HepG2 (cell line): ENCODE results near the gene ZC3H4. TPM values are rescaled to one million over a fixed set of nuclear protein-coding genes. Genes with fewer than 3 reads are reported as not detected.
A peak's percentile ranks its signal among the peaks of the same experiment; 100 is the strongest.

Experiments used
- ARNT2 ChIP-seq: sonication (generic); formaldehyde crosslinking; IDR thresholded peaks from 2 replicates; pipeline ENCODE4 v1.8.0; 2022; ENCODE audit warnings: mild to moderate bottlenecking, low read depth, missing genetic modification reagents, moderate library complexity
- CCDC6 ChIP-seq: sonication (generic); formaldehyde crosslinking; IDR thresholded peaks from 2 replicates; pipeline ENCODE4 v1.8.1; 2022; ENCODE audit warnings: mild to moderate bottlenecking, missing genetic modification reagents, moderate library complexity
- GATAD1 ChIP-seq: IDR thresholded peaks from 2 replicates; pipeline ENCODE4 v1.6.1; 2016; ENCODE audit warnings: missing genetic modification reagents, missing compliant biosample characterization
- JUND ChIP-seq: sonication (generic); formaldehyde crosslinking; IDR thresholded peaks from 2 replicates; pipeline ENCODE4 v1.8.0; 2022; ENCODE audit warnings: mild to moderate bottlenecking, missing genetic modification reagents
- SOX6 ChIP-seq, 2 experiments: fragments of 450-650 bp in 1 of 2; sonication (generic) in 1 of 2; formaldehyde crosslinking in 1 of 2; IDR thresholded peaks; 2 replicates each; pipeline versions ENCODE4 v1.4.0 to v1.6.1; 2017 to 2020; ENCODE audit warnings: antibody characterized with exemption in 1 of 2, mild to moderate bottlenecking in 1 of 2, missing genetic modification reagents in 1 of 2
- STAT5B ChIP-seq: sonication (generic); formaldehyde crosslinking; IDR thresholded peaks from 2 replicates; pipeline ENCODE4 v1.4.0; 2020; ENCODE audit warnings: missing genetic modification reagents
- ZBTB3 ChIP-seq: sonication (generic); formaldehyde crosslinking; IDR thresholded peaks from 2 replicates; pipeline ENCODE4 v1.4.0; 2020; ENCODE audit warnings: low read depth, mild to moderate bottlenecking, moderate library complexity, missing genetic modification reagents, borderline replicate concordance
- ZMYM4 ChIP-seq: sonication (generic); formaldehyde crosslinking; IDR thresholded peaks from 2 replicates; pipeline ENCODE4 v1.8.1; 2023; ENCODE audit warnings: mild to moderate bottlenecking, missing genetic modification reagents
- ZNF12 ChIP-seq: sonication (generic); formaldehyde crosslinking; IDR thresholded peaks from 2 replicates; pipeline ENCODE4 v1.5.0; 2020; ENCODE audit warnings: missing genetic modification reagents
- ZNF607 ChIP-seq: sonication (generic); formaldehyde crosslinking; IDR thresholded peaks from 2 replicates; pipeline ENCODE4 v1.5.1; 2020; ENCODE audit warnings: missing genetic modification reagents, mild to moderate bottlenecking, borderline replicate concordance
- ZNF674 ChIP-seq: sonication (generic); formaldehyde crosslinking; IDR thresholded peaks from 2 replicates; pipeline ENCODE4 v1.5.0; 2020; ENCODE audit warnings: low read depth, mild to moderate bottlenecking, missing genetic modification reagents
- ZNF709 ChIP-seq: sonication (generic); formaldehyde crosslinking; IDR thresholded peaks from 2 replicates; pipeline ENCODE4 v1.5.0; 2020; ENCODE audit warnings: mild to moderate bottlenecking, missing genetic modification reagents
- polyA plus RNA-seq, 8 experiments: library from polyadenylated mRNA; depleted of rRNA in 3 of 8; stranded (reverse) in 7 of 8; unstranded in 1 of 8; fragments of >200 nt; fragmentation: Illumina TruSeq in 4 of 8; extraction: Trizol in 4 of 8; gene quantifications; 2 replicates each; pipeline versions ENCODE4 v1.2.1 to v1.2.3, GENCODE V29; 2011 to 2016; ENCODE audit warnings: low read depth in 4 of 8, missing spikeins in 1 of 8, mixed read lengths in 1 of 8; ENCODE audit not compliant: insufficient read depth in 1 of 8
- total RNA-seq, 5 experiments: library from RNA; depleted of rRNA; stranded (reverse); fragments of >200 nt; fragmentation: Illumina TruSeq; extraction: Trizol; gene quantifications; 2 replicates each; pipeline ENCODE4 v1.2.3, GENCODE V29; 2016; ENCODE audit warnings: low read depth in 1 of 5
- TF ChIP-seq, protein P1 (sequence below): sonication (generic); formaldehyde crosslinking; IDR thresholded peaks from 2 replicates; pipeline ENCODE4 v1.8.1; 2023; ENCODE audit warnings: mild to moderate bottlenecking, moderate library complexity, missing genetic modification reagents
- TF ChIP-seq, protein P2 (sequence below): sonication (generic); formaldehyde crosslinking; IDR thresholded peaks from 2 replicates; pipeline ENCODE4 v1.4.0; 2020; ENCODE audit warnings: mild to moderate bottlenecking, missing genetic modification reagents
- TF ChIP-seq, protein P3 (sequence below): sonication (generic); formaldehyde crosslinking; conservative IDR thresholded peaks from 2 replicates; pipeline ENCODE4 v1.4.0; 2020; ENCODE audit warnings: missing genetic modification reagents
- TF ChIP-seq, protein P4 (sequence below): sonication (generic); formaldehyde crosslinking; IDR thresholded peaks from 2 replicates; pipeline ENCODE4 v1.5.0; 2020; ENCODE audit warnings: mild to moderate bottlenecking, missing genetic modification reagents
- TF ChIP-seq, protein P5 (sequence below): sonication (generic); formaldehyde crosslinking; IDR thresholded peaks from 2 replicates; pipeline ENCODE4 v1.8.0; 2023; ENCODE audit warnings: mild to moderate bottlenecking, missing genetic modification reagents

ZC3H4 gene
- total and polyA plus RNA-seq, 2 of the 13 experiments (the other 11 are each of a cell fraction or from before 2014, with no cell fraction given): 1.8 to 10.7 TPM

DNA sequence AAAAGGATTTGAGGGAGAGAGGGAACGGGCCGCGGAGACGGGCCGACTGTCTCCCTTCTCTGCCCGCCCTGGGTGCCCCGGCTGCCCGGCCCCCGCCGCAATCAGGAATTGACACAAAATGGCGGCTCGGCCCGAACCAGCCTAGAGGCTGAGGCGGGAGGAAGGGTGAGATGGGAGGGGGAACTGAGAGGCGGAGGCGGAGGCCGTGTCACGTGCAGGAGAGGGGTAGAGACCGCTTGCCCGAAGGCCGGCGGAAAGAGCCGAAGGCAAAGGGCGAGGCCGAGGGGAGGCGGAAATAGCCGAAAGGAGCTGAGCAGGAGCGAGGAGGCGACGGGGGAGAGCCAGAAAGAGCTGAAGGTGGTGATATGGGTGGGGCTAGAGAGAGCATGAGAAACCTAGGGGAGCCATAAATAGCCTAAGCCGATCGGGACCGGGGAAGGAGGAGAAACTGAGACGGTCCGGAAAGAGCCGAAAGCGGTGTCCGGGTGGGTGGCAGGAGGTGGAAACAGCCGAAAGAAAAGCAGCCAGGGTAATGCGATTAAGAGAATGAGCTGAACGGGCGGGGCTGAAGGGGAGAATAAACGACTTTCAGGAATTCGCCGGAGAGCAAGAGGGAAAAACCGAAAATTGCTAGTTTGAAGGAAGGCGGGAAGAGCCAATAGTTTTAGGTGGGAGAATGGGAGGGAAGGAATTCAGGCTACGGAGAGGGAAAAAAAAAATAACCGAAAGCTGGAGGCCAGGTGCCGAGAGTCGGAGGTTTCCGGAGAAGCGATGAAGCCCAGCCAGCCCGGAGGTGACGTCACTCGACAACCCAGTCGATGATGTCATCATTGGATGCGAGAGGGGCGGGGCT, at the start of gene ZC3H4 (continued):
- peak; percentile 70 for TF ChIP-seq GATAD1 (CRISPR knock-in tag)
- 0 out of 2 replicates have a peak, but pooled peaks have one; percentile 2 for TF ChIP-seq ZNF674 (CRISPR knock-in tag)
- TF ChIP-seq ZBTB3 (CRISPR knock-in tag): no peak
- TF ChIP-seq, protein P1, sequence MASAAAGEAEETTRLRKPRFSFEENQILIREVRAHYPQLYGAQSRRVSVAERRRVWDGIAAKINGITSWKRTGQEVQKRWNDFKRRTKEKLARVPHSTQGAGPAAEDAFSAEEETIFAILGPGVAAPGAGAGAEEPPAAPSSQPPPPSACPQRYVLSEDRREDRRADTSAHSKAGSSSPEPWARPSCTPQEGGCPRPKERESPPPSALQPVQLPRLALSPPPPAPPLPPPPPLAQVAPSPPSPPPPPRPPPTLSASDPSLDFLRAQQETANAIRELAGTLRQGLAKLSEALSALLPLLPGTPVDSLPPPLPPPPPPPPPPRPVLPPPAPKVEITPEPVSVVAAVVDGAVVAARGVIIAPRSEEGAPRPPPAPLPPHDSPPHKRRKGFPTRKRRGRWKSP (CRISPR knock-in tag): no peak
- peak; percentile 58; the same call in 1 of the 2 replicates for TF ChIP-seq ZNF607 (CRISPR knock-in tag)
- TF ChIP-seq, protein P2, sequence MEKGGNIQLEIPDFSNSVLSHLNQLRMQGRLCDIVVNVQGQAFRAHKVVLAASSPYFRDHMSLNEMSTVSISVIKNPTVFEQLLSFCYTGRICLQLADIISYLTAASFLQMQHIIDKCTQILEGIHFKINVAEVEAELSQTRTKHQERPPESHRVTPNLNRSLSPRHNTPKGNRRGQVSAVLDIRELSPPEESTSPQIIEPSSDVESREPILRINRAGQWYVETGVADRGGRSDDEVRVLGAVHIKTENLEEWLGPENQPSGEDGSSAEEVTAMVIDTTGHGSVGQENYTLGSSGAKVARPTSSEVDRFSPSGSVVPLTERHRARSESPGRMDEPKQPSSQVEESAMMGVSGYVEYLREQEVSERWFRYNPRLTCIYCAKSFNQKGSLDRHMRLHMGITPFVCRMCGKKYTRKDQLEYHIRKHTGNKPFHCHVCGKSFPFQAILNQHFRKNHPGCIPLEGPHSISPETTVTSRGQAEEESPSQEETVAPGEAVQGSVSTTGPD: no peak
- 0 out of 2 replicates have a peak, but pooled peaks have one; percentile 8 for TF ChIP-seq ARNT2 (CRISPR knock-in tag)
- peak; percentile 55 for TF ChIP-seq ZMYM4
- no peak for TF ChIP-seq ZNF12 (CRISPR knock-in tag)
- TF ChIP-seq SOX6 (IDR thresholded peaks at IDR 0.05): no peak
- peak; percentile 78 for TF ChIP-seq SOX6 (CRISPR knock-in tag; IDR thresholded peaks at IDR 0.05)
- peak; percentile 67; the same call in 1 of the 2 replicates for TF ChIP-seq JUND (CRISPR knock-in tag)
- TF ChIP-seq, protein P3, sequence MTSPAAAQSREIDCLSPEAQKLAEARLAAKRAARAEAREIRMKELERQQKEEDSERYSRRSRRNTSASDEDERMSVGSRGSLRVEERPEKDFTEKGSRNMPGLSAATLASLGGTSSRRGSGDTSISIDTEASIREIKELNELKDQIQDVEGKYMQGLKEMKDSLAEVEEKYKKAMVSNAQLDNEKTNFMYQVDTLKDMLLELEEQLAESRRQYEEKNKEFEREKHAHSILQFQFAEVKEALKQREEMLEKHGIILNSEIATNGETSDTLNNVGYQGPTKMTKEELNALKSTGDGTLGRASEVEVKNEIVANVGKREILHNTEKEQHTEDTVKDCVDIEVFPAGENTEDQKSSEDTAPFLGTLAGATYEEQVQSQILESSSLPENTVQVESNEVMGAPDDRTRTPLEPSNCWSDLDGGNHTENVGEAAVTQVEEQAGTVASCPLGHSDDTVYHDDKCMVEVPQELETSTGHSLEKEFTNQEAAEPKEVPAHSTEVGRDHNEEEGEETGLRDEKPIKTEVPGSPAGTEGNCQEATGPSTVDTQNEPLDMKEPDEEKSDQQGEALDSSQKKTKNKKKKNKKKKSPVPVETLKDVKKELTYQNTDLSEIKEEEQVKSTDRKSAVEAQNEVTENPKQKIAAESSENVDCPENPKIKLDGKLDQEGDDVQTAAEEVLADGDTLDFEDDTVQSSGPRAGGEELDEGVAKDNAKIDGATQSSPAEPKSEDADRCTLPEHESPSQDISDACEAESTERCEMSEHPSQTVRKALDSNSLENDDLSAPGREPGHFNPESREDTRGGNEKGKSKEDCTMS (CRISPR knock-in tag): no peak
- TF ChIP-seq ZNF709 (CRISPR knock-in tag): peak; percentile 27; the same call in 1 of the 2 replicates
- TF ChIP-seq, protein P4, sequence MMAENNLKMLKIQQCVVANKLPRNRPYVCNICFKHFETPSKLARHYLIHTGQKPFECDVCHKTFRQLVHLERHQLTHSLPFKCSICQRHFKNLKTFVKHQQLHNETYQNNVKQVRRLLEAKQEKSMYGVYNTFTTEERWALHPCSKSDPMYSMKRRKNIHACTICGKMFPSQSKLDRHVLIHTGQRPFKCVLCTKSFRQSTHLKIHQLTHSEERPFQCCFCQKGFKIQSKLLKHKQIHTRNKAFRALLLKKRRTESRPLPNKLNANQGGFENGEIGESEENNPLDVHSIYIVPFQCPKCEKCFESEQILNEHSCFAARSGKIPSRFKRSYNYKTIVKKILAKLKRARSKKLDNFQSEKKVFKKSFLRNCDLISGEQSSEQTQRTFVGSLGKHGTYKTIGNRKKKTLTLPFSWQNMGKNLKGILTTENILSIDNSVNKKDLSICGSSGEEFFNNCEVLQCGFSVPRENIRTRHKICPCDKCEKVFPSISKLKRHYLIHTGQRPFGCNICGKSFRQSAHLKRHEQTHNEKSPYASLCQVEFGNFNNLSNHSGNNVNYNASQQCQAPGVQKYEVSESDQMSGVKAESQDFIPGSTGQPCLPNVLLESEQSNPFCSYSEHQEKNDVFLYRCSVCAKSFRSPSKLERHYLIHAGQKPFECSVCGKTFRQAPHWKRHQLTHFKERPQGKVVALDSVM: peak; percentile 99
- 0 out of 2 replicates have a peak, but pooled peaks have one; percentile 39 for TF ChIP-seq STAT5B
- no peak for TF ChIP-seq CCDC6 (CRISPR knock-in tag)
- TF ChIP-seq, protein P5, sequence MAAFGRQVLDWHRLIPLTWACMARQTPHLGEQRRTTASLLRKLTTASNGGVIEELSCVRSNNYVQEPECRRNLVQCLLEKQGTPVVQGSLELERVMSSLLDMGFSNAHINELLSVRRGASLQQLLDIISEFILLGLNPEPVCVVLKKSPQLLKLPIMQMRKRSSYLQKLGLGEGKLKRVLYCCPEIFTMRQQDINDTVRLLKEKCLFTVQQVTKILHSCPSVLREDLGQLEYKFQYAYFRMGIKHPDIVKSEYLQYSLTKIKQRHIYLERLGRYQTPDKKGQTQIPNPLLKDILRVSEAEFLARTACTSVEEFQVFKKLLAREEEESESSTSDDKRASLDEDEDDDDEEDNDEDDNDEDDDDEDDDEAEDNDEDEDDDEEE (CRISPR knock-in tag): no peak; the same call in 1 of the 2 replicates
